BLaER1 treated with 17β-estradiol and CSF1 and Interleukin-3, amounts not matched to agents 10 nM and 100 nM (cell line): ENCODE measurements around the gene FAAH.

ENCODE experiments used
- H3K27ac ChIP-seq, 11 experiments: shearing (Covaris generic); formaldehyde crosslinking; 2 replicates each; pipeline ENCODE4 v1.8.1; 2022
- H3K27me3 ChIP-seq, 11 experiments: shearing (Covaris generic); formaldehyde crosslinking; 2 replicates each; pipeline ENCODE4 v1.8.1; 2022
- H3K36me3 ChIP-seq, 11 experiments: shearing (Covaris generic); formaldehyde crosslinking; 2 replicates each; pipeline ENCODE4 v1.8.1; 2022
- H3K4me1 ChIP-seq, 10 experiments: shearing (Covaris generic); formaldehyde crosslinking; 2 replicates each; pipeline ENCODE4 v1.8.1; 2022
- H3K4me2 ChIP-seq, 11 experiments: shearing (Covaris generic); formaldehyde crosslinking; 2 replicates each; pipeline ENCODE4 v1.8.1; 2022
- H3K4me3 ChIP-seq, 10 experiments: shearing (Covaris generic); formaldehyde crosslinking; 2 replicates each; pipeline ENCODE4 v1.8.1; 2022
- H3K9ac ChIP-seq, 11 experiments: shearing (Covaris generic); formaldehyde crosslinking; 2 replicates each; pipeline ENCODE4 v1.8.1; 2022
- H3K9me3 ChIP-seq, 11 experiments: shearing (Covaris generic); formaldehyde crosslinking; replicated peaks in 1 of 11; 2 replicates each; pipeline ENCODE4 v1.8.1; 2022
- H4K20me1 ChIP-seq, 11 experiments: shearing (Covaris generic); formaldehyde crosslinking; 2 replicates each; pipeline ENCODE4 v1.8.1; 2022
- Cebpa-rat ChIP-seq, 11 experiments: shearing (Covaris generic); IDR thresholded peaks; 2 replicates each; pipeline ENCODE4 v1.8.1; 2022

Gene FAAH

DNA sequence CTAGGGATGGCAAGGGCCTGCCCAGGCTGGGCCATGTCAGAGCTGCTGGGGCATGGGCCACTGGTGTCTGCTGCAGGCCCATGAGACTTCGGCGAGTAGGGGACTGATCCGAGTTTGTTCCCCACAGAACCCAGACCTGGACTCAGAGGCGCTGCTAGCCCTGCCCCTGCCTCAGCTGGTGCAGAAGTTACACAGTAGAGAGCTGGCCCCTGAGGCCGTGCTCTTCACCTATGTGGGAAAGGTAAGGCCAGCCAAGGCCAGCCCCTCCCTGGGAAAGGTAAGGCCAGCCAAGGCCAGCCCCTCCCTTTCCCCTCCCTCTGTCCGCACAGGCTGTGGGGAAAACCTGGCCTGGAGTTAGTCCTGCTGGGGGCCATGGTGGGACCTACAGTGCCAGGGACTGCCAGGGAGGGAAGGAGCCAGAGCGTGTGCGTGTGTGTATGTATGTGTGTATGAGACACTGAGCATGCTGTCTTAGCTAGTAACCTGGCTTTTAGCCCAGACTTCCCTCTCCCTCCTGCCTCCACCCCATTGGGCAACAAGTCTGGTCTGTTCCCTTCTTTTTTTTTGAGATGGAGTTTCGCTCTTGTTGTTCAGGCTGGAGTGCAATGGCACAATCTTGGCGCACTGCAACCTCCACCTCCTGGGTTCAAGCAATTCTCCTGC is 8.0 kb downstream of the FAAH start:
- Histone ChIP-seq H4K20me1 (peaks cover 0 to 26% (median 0%) of the 10 kb centered on the region in 11 experiments; a peak in 3 of 22 replicates), H3K4me1 (peaks cover 47 to 74% (median 62%) of the 10 kb centered on the region in 10 experiments), H3K4me2 (peak overlapping the region; percentile 29 to 84 (median 65)), H3K27ac (peak overlapping the region in 7 of 11 experiments; percentile 0 to 51 (median 6); a peak in 6 of 22 replicates), H3K4me3 (no peak overlapping the region), H3K9me3 (no peaks in the 10 kb centered on the region), H3K9ac (peak overlapping the region in 3 of 11 experiments; percentile 7 to 40 (median 29); a peak in 2 of 22 replicates), H3K36me3 (peaks cover 0 to 31% (median 8%) of the 10 kb centered on the region in 11 experiments; a peak in 10 of 22 replicates), H3K27me3 (peaks cover 0 to 7% (median 0%) of the 10 kb centered on the region in 11 experiments; a peak in 1 of 22 replicates)
- no peak for TF ChIP-seq Cebpa-rat (IDR thresholded peaks at IDR 0.05)

DNA sequence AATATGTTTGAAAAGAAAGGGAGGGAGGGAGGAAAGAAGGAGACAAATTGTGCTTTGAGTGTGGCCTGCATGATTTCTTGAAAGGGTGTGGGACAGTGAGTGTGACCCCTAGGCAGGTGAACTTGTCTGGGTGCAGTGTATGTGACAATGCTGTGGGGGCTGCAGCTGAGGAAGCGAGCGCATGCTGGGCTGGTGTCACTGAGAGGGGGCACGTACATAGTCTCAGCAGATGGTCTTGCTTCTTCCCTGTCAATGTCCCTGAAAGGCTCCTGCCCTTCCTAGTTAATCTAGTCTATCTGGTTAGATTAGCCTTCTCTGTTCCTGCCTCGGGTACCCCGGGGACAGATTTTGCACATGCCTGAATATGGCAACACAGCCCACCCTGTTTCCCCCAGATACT is 9.8 kb downstream of the FAAH start:
- no peak for TF ChIP-seq Cebpa-rat (IDR thresholded peaks at IDR 0.05)
- H3K9me3 ChIP-seq: no peaks in the 10 kb centered on the region
- no peak overlapping the region for H3K4me3 ChIP-seq
- peak overlapping the region in 5 of 11 experiments; percentile 13 to 66 (median 47); a peak in 6 of 22 replicates for H3K9ac ChIP-seq
- peaks cover 0 to 49% (median 27%) of the 10 kb centered on the region in 11 experiments; a peak in 15 of 22 replicates for H3K36me3 ChIP-seq
- H3K27me3 ChIP-seq: peaks cover 0 to 6% (median 0%) of the 10 kb centered on the region in 11 experiments; a peak in 1 of 22 replicates
- H3K27ac ChIP-seq: peak overlapping the region in 7 of 11 experiments; percentile 42 to 72 (median 68); a peak in 13 of 22 replicates
- H3K4me1 ChIP-seq: peaks cover 43 to 64% (median 52%) of the 10 kb centered on the region in 10 experiments
- peaks cover 0 to 36% (median 0%) of the 10 kb centered on the region in 11 experiments; a peak in 6 of 22 replicates for H4K20me1 ChIP-seq
- peak overlapping the region in 6 of 11 experiments; percentile 30 to 66 (median 50); a peak in 8 of 22 replicates for H3K4me2 ChIP-seq

DNA sequence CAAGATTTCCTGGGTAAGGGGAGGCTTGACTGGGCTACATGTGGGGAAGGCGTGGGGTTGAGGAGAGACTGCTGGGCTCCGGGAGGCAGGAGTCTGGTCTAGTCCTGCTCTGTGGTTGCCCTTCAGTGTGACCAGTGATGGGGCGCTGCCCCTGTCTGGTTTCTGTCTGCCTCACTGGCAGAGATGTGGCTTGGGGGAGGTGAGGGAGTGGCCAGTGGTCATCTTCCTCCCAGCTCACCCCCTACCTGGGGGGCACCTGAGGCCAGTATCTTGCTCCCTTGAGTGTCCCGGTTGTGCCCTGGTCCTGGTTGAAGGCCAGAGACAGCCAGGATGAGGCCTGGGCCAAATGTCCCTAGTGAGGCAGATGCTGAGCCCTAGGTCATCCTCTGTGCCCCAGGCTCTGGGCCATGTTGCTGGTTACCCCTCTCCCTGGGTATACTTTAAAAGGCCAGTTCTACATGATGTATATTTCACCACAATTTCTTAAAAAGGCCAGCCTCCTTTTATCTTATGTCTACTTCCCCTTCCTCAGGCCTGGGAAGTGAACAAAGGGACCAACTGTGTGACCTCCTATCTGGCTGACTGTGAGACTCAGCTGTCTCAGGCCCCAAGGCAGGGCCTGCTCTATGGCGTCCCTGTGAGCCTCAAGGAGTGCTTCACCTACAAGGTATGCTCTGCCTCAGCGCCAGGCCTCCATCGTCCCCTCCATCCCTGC is 10.5 kb downstream of the FAAH start:
- Histone ChIP-seq H4K20me1 (peaks cover 0 to 43% (median 0%) of the 10 kb centered on the region in 11 experiments; a peak in 6 of 22 replicates), H3K4me1 (peaks cover 36 to 57% (median 45%) of the 10 kb centered on the region in 10 experiments), H3K36me3 (peaks cover 0 to 56% (median 34%) of the 10 kb centered on the region in 11 experiments; a peak in 15 of 22 replicates), H3K9me3 (no peaks in the 10 kb centered on the region), H3K27ac (peak overlapping the region in 7 of 11 experiments; percentile 42 to 72 (median 68); a peak in 15 of 22 replicates), H3K9ac (peak overlapping the region in 8 of 11 experiments; percentile 13 to 66 (median 48); a peak in 16 of 22 replicates), H3K27me3 (no peaks in the 10 kb centered on the region), H3K4me2 (peak overlapping the region; percentile 16 to 72 (median 47); a peak in 21 of 22 replicates), H3K4me3 (no peak overlapping the region)
- no peak for TF ChIP-seq Cebpa-rat (IDR thresholded peaks at IDR 0.05)

DNA sequence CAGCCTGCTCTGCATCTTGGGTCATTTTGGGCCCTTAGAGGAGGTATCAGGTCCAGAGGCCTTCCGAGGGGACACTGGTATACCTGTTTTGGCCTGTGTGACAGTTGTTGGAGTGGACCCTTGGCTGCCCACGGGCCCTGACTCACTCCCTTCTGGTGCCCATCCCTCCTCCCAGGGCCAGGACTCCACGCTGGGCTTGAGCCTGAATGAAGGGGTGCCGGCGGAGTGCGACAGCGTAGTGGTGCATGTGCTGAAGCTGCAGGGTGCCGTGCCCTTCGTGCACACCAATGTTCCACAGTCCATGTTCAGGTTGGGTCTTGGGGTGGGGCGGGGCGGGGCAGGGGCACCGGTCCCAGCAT is 11.1 kb downstream of the FAAH start:
- peaks cover 0 to 49% (median 0%) of the 10 kb centered on the region in 11 experiments; a peak in 6 of 22 replicates for H4K20me1 ChIP-seq
- TF ChIP-seq Cebpa-rat (IDR thresholded peaks at IDR 0.05): no peak
- no peak overlapping the region for H3K4me3 ChIP-seq

DNA sequence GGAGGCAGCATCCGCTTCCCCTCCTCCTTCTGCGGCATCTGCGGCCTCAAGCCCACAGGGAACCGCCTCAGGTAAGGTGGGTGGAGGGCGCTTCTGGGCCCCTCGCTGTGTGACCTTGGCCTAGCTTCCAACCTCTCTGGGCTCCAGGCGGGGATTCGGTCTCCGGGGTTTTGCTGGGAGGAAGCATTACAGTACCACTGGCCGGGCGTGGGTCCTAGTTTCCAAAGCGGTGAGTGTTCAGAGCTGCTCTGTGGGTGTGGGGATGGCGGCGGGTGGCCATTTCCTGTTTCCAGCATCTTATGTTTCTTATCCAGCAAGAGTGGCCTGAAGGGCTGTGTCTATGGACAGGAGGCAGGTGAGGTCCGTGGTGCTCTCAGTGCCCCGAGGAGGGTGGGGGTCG is 11.6 kb downstream of the FAAH start:
- Histone ChIP-seq H3K36me3 (peaks cover 0 to 67% (median 45%) of the 10 kb centered on the region in 11 experiments; a peak in 15 of 22 replicates), H3K9ac (peak overlapping the region in 3 of 11 experiments; percentile 40 to 48 (median 48); a peak in 4 of 22 replicates), H4K20me1 (peaks cover 0 to 52% (median 0%) of the 10 kb centered on the region in 11 experiments; a peak in 6 of 22 replicates), H3K4me2 (peak overlapping the region in 5 of 11 experiments; percentile 4 to 56 (median 47); a peak in 8 of 22 replicates), H3K9me3 (no peaks in the 10 kb centered on the region), H3K27me3 (no peaks in the 10 kb centered on the region), H3K27ac (peak overlapping the region in 7 of 11 experiments; percentile 21 to 53 (median 35); a peak in 9 of 22 replicates), H3K4me1 (peaks cover 26 to 49% (median 36%) of the 10 kb centered on the region in 10 experiments), H3K4me3 (no peak overlapping the region)
- no peak for TF ChIP-seq Cebpa-rat (IDR thresholded peaks at IDR 0.05)

More for the DNA sequence above, 11.1 kb downstream of the FAAH start:
- no peaks in the 10 kb centered on the region for H3K27me3 ChIP-seq
- no peaks in the 10 kb centered on the region for H3K9me3 ChIP-seq
- peak overlapping the region in 7 of 11 experiments; percentile 42 to 72 (median 68); a peak in 14 of 22 replicates for H3K27ac ChIP-seq
- peaks cover 30 to 51% (median 40%) of the 10 kb centered on the region in 10 experiments for H3K4me1 ChIP-seq
- H3K9ac ChIP-seq: peak overlapping the region in 8 of 11 experiments; percentile 13 to 66 (median 48); a peak in 14 of 22 replicates
- H3K4me2 ChIP-seq: peak overlapping the region; percentile 16 to 72 (median 47); a peak in 17 of 22 replicates
- peaks cover 0 to 62% (median 39%) of the 10 kb centered on the region in 11 experiments; a peak in 15 of 22 replicates for H3K36me3 ChIP-seq

DNA sequence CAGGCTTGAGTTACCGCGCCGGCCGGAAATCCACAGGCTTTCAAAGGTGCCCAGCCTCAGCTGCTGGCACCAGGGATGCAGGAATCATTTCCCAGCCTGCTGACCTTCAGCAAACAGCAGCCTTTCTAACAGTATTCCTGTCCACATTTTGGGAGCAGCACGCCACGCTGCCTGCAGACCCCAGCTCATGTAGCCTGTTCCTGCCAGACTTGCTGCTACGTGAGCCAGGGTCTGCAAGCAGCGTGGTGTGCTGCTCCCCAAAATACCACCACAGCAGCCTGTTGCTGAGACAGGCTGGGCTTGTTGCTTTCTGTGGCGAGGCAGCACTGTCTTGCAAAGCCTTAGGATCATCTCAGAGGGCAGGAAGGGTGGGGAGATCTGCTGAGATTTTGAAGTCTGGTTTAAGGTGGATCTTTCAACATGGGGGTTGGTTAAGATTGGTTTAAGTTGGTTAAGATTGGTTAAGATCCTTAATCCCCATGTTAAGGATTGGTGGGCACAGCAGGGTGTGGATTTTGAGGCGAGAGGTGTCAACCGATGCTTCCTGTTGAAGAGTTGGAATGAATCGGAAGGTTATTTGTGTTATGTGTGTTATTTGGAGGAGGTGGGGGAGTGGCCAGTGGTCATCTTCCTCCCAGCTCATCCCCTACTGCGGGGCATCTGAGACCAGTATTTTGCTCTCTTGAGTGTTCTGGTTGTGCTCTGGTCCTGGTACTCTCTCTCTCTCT is 12.9 kb downstream of the FAAH start:
- Histone ChIP-seq H3K27ac (no peak overlapping the region), H3K36me3 (peaks cover 0 to 80% (median 58%) of the 10 kb centered on the region in 11 experiments; a peak in 15 of 22 replicates), H3K27me3 (no peaks in the 10 kb centered on the region), H4K20me1 (peaks cover 0 to 53% (median 0%) of the 10 kb centered on the region in 11 experiments; a peak in 7 of 22 replicates), H3K4me3 (no peak overlapping the region), H3K9ac (no peak overlapping the region; a peak in 2 of 22 replicates), H3K4me1 (peaks cover 18 to 47% (median 29%) of the 10 kb centered on the region in 10 experiments), H3K4me2 (no peak overlapping the region), H3K9me3 (no peaks in the 10 kb centered on the region)
- TF ChIP-seq Cebpa-rat (IDR thresholded peaks at IDR 0.05): no peak

DNA sequence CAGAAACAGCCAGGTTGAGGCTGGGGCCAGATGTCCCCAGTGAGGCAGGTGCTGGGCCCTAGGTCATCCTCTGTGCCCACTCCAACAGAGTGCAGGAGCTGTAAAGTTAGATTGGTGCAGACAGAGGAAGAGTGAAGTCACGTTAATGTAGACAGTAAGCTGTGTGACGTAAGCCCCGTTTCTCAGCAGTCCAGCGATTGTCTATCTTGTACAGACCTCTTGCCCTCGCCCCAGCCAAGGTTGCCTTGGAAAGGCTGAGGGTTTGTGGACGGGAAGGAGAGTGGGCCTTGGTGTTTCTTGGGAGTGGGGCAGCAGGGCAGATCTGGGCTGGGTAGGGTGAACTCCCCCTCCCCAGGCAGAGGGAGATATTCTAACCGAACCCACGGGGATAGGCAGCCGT is 13.5 kb downstream of the FAAH start:
- Histone ChIP-seq H4K20me1 (peaks cover 0 to 54% (median 0%) of the 10 kb centered on the region in 11 experiments; a peak in 7 of 22 replicates), H3K4me3 (no peak overlapping the region), H3K9ac (no peak overlapping the region; a peak in 1 of 22 replicates), H3K36me3 (peaks cover 0 to 86% (median 62%) of the 10 kb centered on the region in 11 experiments; a peak in 15 of 22 replicates), H3K9me3 (no peaks in the 10 kb centered on the region), H3K27ac (no peak overlapping the region), H3K27me3 (no peaks in the 10 kb centered on the region), H3K4me1 (peaks cover 12 to 42% (median 24%) of the 10 kb centered on the region in 10 experiments; a peak in 18 of 20 replicates), H3K4me2 (no peak overlapping the region)
- TF ChIP-seq Cebpa-rat (IDR thresholded peaks at IDR 0.05): no peak
